SH-SY5Y (cell line): ENCODE measurements around the gene KHDC1.

Experiments
- GATA2 ChIP-seq: IDR thresholded peaks from 2 replicates; pipeline ENCODE4 v1.6.1; 2011; ENCODE audit warnings: mild to moderate bottlenecking, low read depth, low read length
- GATA3 ChIP-seq: IDR thresholded peaks from 2 replicates; pipeline ENCODE4 v1.6.1; 2011; ENCODE audit warnings: low read depth, mild to moderate bottlenecking, low read length, moderate library complexity

KHDC1 gene

DNA sequence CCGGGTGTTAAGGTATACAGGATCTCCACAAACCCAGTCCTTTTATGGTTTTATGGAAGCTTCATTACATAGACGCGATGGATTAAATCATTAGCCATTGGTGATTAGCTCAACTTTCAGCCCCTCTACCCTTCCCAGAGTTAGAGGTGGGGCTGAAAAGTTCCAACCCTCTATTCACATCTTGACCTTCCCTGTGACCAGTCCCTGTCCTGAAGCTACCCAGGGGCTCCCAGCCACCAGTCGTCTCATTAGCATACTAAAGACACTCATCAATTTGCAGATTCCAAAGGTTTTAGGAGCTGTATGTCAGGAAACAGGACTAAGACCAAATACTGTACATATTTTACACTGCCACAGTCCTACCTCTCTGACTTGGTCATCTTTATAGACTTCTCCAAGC is 58.7 kb downstream of the KHDC1 start:
- TF ChIP-seq GATA2 (no peak), GATA3 (no peak)

DNA sequence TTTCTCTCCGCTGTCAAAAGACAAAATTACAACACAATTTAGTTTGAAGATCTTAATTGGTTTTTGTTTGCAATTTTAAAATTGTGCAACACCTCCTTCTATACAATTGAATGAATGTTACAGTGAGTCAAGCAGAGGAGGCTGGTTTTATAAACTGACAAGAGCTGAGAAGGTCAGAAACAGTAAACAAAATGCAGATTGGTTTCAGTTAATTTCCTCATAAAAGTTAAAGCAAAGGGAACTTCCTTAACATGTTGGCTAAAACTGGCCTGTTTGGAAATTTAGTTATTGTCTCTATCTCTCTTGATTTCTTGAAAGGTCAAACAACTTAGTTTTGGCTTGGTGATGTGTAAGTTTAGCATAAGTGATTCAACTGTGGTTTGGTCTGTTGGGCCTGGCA is 59.9 kb downstream of the KHDC1 start:
- TF ChIP-seq GATA3 (no peak), GATA2 (no peak)

DNA sequence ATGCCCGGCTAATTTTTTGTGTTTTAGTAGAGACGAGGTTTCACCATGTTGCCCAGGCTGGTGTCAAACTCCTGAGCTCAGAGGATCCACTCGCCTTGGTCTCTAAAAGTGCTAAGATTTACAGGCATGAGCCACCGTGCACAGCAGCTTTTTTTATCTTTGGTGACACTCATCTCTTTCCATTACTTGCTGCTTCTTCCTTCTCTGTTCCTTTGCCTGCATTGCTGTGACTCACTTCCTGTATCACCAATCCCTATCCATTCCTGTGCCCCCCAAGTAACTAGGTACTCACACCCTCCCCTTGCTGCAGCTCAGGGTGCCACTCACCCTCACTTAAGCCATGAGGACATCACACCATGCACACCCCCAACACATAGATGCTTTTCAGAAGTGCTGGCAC is 62.3 kb downstream of the KHDC1 start:
- TF ChIP-seq GATA3 (no peak), GATA2 (no peak)

DNA sequence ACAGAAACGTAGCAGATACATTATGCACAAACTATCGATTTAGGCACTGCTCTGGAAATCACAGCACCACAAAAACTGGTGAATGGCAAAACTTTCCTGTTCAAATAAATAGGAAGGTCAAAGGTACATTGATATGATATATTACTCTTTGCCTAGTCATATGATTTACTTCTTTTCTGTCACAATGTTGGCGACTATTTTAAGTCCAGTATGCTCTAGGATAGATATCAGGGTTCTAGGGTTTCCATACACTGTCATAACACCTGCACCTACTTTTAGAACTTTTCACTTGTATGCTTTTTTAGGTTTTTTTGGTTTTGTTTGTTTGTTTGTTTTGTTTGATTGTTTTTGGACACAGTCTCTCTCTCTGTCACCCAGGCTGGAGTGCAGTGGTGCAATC is 62.7 kb downstream of the KHDC1 start:
- TF ChIP-seq GATA2 (no peak), GATA3 (no peak)

DNA sequence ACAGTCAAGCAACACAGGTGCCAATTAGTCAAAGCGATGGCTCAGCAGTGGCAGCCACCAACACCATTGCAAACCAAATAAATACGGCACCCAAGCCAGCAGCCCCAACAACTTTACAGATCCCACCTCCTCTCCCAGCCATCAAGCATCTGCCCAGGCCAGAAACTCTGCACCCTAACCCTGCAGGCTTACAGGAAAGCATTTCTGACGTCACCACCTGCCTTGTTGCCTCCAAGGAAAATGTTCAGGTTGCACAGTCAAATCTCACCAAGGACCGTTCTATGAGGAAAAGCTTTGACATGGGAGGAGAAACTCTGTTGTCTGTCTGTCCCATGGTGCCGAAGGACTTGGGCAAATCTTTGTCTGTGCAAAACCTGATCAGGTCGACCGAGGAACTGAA is 68.3 kb downstream of the KHDC1 start:
- TF ChIP-seq GATA2 (no peak), GATA3 (no peak)
